ENCODE data around the gene USPL1. TPM values are rescaled to one million over a fixed set of nuclear protein-coding genes. Genes with fewer than 3 reads are reported as not detected.

The USPL1 gene
- total and polyA plus RNA-seq, 7 donors, result 6.6 to 18.4 (median 12.4) TPM

DNA sequence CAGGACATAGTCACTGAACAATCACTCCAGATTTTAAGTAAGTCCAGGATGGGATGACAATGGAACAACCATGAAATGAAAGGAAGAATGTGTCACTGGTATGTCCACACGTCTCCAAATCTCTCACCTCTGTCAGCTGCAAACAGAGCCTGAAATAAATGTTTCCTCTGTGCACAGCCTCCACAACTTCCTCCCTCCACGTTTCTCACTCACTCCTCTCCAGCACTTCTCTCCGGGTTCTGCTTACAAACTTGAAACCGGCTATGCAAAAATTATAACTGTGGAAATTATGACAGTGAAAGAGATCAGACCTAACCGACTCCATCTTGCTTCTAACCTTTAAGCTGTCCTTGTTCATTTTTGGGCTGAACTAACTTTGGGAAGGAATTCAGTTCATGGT lies 82.6 kb downstream of the USPL1 start:
- no peaks in the 10 kb centered on the region for H3K27me3 ChIP-seq (ENCODE audit: insufficient read depth in 3 of 3, low read length in 2 of 3)
- no peak overlapping the region for H3K4me3 ChIP-seq
- H3K36me3 ChIP-seq (ENCODE audit: insufficient read depth in 1 of 2, low read depth in 1 of 2), result no peaks in the 10 kb centered on the region
- no peaks in the 10 kb centered on the region for H3K9me3 ChIP-seq
- ATAC-seq, result no peak
- WGBS, 3 donors, result 69 to 71% (median 70%) methylated on average over 5 of the region's 5 CpGs
- no peak for TF ChIP-seq CTCF (IDR thresholded peaks at IDR 0.05)
- intact Hi-C loops (cut with DNase I), result no loop called here
- no peak for DNase-seq
- H3K27ac ChIP-seq, result no peak overlapping the region
- peaks cover 7% of the 10 kb centered on the region for H3K4me1 ChIP-seq

- Histone ChIP-seq H3K27ac (no peak overlapping the region), H3K36me3 (ENCODE audit: insufficient read depth in 1 of 2, low read depth in 1 of 2) (no peaks in the 10 kb centered on the region), H3K4me1 (peaks cover 7% of the 10 kb centered on the region), H3K27me3 (ENCODE audit: insufficient read depth in 3 of 3, low read length in 2 of 3) (no peaks in the 10 kb centered on the region), H3K4me3 (no peak overlapping the region), H3K9me3 (no peaks in the 10 kb centered on the region)
- intact Hi-C loops (cut with DNase I), result no loop called here
- no peak for TF ChIP-seq CTCF (IDR thresholded peaks at IDR 0.05)
- WGBS, 3 donors, result 93 to 97% (median 95%) methylated on average over 4 of the region's 4 CpGs
- ATAC-seq, result no peak
- DNase-seq, result no peak
Observed at GRCh38 chr13:30702006-30702405, 84.3 kb downstream of the USPL1 start.

GRCh38 chr13:30704596-30704995 lies 86.9 kb downstream of the USPL1 start:
- H3K9me3 ChIP-seq, result no peaks in the 10 kb centered on the region

DNA sequence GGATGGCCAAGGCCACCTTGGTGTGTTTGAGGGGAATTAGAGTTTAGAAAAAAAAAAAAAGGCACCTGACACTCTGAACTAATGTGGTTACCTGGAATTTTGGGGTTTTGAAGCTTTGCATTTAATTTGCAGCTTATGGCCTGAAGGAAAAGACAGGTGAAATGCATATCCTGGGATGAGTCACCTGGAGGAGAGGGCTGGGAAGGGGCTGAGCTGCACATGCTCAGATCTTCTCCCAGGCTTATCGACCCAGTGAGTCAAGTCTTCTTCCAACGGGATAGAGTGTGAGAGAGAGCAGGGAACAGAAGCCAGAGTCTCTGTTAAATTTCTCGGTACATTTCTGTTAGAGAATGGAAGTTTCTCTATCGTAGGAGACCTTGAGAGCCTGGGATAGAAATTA lies 88.0 kb downstream of the USPL1 start:
- no peaks in the 10 kb centered on the region for H3K36me3 ChIP-seq (ENCODE audit: insufficient read depth in 1 of 2, low read depth in 1 of 2)
- ATAC-seq (no peak), DNase-seq (no peak)
- intact Hi-C loops (cut with DNase I), result no loop called here
- no peaks in the 10 kb centered on the region for H3K9me3 ChIP-seq
- 82 to 90% (median 89%) methylated on average over 4 of the region's 4 CpGs for WGBS, 3 donors
- H3K27ac ChIP-seq, result no peak overlapping the region
- TF ChIP-seq CTCF (IDR thresholded peaks at IDR 0.05), result no peak
- no peaks in the 10 kb centered on the region for H3K27me3 ChIP-seq (ENCODE audit: insufficient read depth in 3 of 3, low read length in 2 of 3)
- peaks cover 7% of the 10 kb centered on the region for H3K4me1 ChIP-seq
- H3K4me3 ChIP-seq, result no peak overlapping the region

More at GRCh38 chr13:30704596-30704995, 86.9 kb downstream of the USPL1 start:
- 21 to 36% (median 22%) methylated on average over 6 of the region's 6 CpGs for WGBS, 3 donors
- DNase-seq (no peak), ATAC-seq (peak in 1 of 4 donors; percentile 45)
- Histone ChIP-seq H3K4me3 (no peak overlapping the region), H3K36me3 (ENCODE audit: insufficient read depth in 1 of 2, low read depth in 1 of 2) (no peaks in the 10 kb centered on the region), H3K27ac (no peak overlapping the region), H3K27me3 (ENCODE audit: insufficient read depth in 3 of 3, low read length in 2 of 3) (no peaks in the 10 kb centered on the region), H3K4me1 (peaks cover 7% of the 10 kb centered on the region)
- TF ChIP-seq CTCF (IDR thresholded peaks at IDR 0.05), result no peak
- intact Hi-C loops (cut with DNase I), result no loop called here

DNA sequence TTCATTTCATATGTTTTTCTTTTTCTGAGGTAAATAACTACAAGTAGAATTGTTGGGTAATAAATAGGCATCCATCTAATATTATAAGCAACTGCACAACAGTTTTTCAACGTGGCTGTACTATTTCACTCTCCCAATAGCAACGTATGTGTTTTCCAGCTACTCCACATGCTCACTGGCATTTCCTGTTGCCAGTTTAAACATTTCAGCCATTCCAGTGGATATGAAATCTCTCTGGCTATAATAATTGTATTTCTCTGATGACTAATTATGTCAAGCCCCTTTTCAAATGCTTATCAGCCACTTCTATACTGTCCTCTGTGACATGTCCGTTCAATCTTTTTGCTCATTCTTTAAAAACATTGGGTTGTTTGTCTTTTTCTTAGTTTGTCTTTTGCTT lies 90.8 kb downstream of the USPL1 start:
- no peak for TF ChIP-seq CTCF (IDR thresholded peaks at IDR 0.05)
- Histone ChIP-seq H3K36me3 (ENCODE audit: insufficient read depth in 1 of 2, low read depth in 1 of 2) (no peaks in the 10 kb centered on the region), H3K4me3 (no peak overlapping the region), H3K27ac (no peak overlapping the region), H3K9me3 (no peaks in the 10 kb centered on the region), H3K4me1 (peaks cover 7% of the 10 kb centered on the region), H3K27me3 (ENCODE audit: insufficient read depth in 3 of 3, low read length in 2 of 3) (no peaks in the 10 kb centered on the region)
- ATAC-seq, result no peak
- no peak for DNase-seq
- intact Hi-C loops (cut with DNase I), result no loop called here
- WGBS, 3 donors, result 46 to 50% (median 46%) methylated on average over 3 of the region's 3 CpGs
